Peyer's patch (tissue), 4 donors: ENCODE measurements around the gene NCAM2.

Source experiments
- POLR2A ChIP-seq, 2 donors: fragments of 450-650 bp; IDR thresholded peaks; one replicate each; pipeline ENCODE4 v1.5.1; 2017; ENCODE audit warnings: antibody characterized with exemption in 2 of 2, mild to moderate bottlenecking in 2 of 2, moderate library complexity in 2 of 2
- TF ChIP-seq, protein P1 (sequence below), 6 experiments: fragments of 450-650 bp in 4 of 6; fragments of 200-600 bp in 2 of 6; sonication (generic) in 1 of 6; IDR thresholded peaks; one replicate each; pipeline ENCODE4 v1.5.1; 2017 to 2019; ENCODE audit warnings: antibody characterized with exemption in 6 of 6, mild to moderate bottlenecking in 3 of 6, moderate library complexity in 1 of 6

DNA sequence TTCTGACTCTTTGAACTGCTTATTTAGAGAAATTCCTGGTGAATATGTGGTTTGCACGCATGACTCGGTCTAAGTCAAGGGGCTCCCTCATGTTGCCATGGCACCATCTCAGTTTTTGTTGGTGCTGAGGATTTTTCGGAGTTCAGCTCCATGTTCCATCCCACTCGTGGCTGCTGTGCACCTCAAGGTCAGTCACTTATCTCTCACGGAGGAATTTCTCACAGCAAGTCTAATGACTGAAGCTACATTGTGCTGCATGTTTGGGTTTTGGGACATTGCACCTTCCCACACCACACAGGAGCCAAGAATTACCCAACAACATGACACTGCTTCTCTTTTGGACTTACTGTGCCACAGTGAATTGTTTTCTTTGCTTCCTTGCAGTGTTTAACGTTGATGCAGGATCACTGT lies 269.9 kb downstream of the NCAM2 start:
- TF ChIP-seq, protein P1, sequence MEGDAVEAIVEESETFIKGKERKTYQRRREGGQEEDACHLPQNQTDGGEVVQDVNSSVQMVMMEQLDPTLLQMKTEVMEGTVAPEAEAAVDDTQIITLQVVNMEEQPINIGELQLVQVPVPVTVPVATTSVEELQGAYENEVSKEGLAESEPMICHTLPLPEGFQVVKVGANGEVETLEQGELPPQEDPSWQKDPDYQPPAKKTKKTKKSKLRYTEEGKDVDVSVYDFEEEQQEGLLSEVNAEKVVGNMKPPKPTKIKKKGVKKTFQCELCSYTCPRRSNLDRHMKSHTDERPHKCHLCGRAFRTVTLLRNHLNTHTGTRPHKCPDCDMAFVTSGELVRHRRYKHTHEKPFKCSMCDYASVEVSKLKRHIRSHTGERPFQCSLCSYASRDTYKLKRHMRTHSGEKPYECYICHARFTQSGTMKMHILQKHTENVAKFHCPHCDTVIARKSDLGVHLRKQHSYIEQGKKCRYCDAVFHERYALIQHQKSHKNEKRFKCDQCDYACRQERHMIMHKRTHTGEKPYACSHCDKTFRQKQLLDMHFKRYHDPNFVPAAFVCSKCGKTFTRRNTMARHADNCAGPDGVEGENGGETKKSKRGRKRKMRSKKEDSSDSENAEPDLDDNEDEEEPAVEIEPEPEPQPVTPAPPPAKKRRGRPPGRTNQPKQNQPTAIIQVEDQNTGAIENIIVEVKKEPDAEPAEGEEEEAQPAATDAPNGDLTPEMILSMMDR (IDR thresholded peaks at IDR 0.05) = no peak
- TF ChIP-seq POLR2A (IDR thresholded peaks at IDR 0.05) = no peak
